Heart right ventricle (tissue), 16 donors: Measurements from ENCODE around the gene SF3B3. TPM values are rescaled to one million over a fixed set of nuclear protein-coding genes. Genes with fewer than 3 reads are reported as not detected.
A peak's percentile ranks its signal among the peaks of the same experiment; 100 is the strongest.

ENCODE experiments used
- ATAC-seq, 8 donors: fragments of 200-7000 bp; cut with Tn5 transposase; one replicate each; pipeline ENCODE4 v1.9.1; 2020; ENCODE audit warnings: mild to moderate bottlenecking in 8 of 8, moderate library complexity in 8 of 8, moderate number of reproducible peaks in 1 of 8
- DNase-seq, 2 donors: peaks; one replicate each; pipeline ENCODE4 v3.0.0-alpha.2; 2020
- H3K27ac ChIP-seq, 10 donors: fragments of 200-600 bp; sonication (generic) in 2 of 10; one replicate each; pipeline versions ENCODE4 v1.5.0 to v1.8.0; 2020 to 2022; ENCODE audit warnings: mild to moderate bottlenecking in 3 of 10
- H3K27me3 ChIP-seq, 7 donors: fragments of 200-600 bp; one replicate each; pipeline ENCODE4 v1.8.0; 2021 to 2022; ENCODE audit warnings: mild to moderate bottlenecking in 2 of 7
- H3K36me3 ChIP-seq, 9 donors: fragments of 200-600 bp; sonication (generic) in 1 of 9; one replicate each; pipeline versions ENCODE4 v1.5.0 to v1.8.0; 2020 to 2022; ENCODE audit warnings: mild to moderate bottlenecking in 2 of 9
- H3K4me1 ChIP-seq, 9 donors: fragments of 200-600 bp; sonication (generic) in 1 of 9; one replicate each; pipeline versions ENCODE4 v1.5.0 to v1.8.0; 2020 to 2022; ENCODE audit warnings: mild to moderate bottlenecking in 4 of 9
- H3K4me3 ChIP-seq, 10 donors: fragments of 200-600 bp; sonication (generic) in 2 of 10; one replicate each; pipeline versions ENCODE4 v1.5.0 to v1.8.0; 2020 to 2022; ENCODE audit warnings: mild to moderate bottlenecking in 7 of 10, moderate library complexity in 2 of 10
- H3K9me3 ChIP-seq, 11 donors: fragments of 200-600 bp in 10 of 11; sonication (generic) in 2 of 11; one replicate each; pipeline versions ENCODE4 v1.5.0 to v1.8.0; 2013 to 2022; ENCODE audit warnings: mild to moderate bottlenecking in 2 of 11, control low read depth in 1 of 11, moderate library complexity in 1 of 11
- WGBS, 2 donors: extraction: QIAGEN DNeasy Blood & Tissue Kit; methylation state at CpG; one replicate each; pipeline ENCODE4 v1.1.7; 2013; ENCODE audit warnings: inconsistent platforms in 1 of 2; 5-methylcytosine and 5-hydroxymethylcytosine counted together
- intact Hi-C, 10 donors: fragments of 100-400 bp; cut with DNase I; formaldehyde crosslinking; loops; one replicate each; pipeline versions ENCODE4 v1.11.1 to v1.14.2; 2022
- polyA plus RNA-seq, 2 donors: library from polyadenylated mRNA; stranded (reverse); fragments of 200-250 nt; gene quantifications; one replicate each; pipeline ENCODE4 v1.2.3, GENCODE V29; 2013
- total RNA-seq, 10 donors: library from RNA; stranded (reverse); fragmentation: NEBNext Ultra II Directional in 3 of 10; extraction: Animal tissue kit (Norgen Biotek cat#: 25700) in 3 of 10; gene quantifications; one replicate each; pipeline versions ENCODE4 v1.2.1 to v1.2.4, GENCODE V29; 2021 to 2023
- TF ChIP-seq, protein P1 (sequence below), 9 donors: fragments of 200-600 bp; sonication (generic) in 2 of 9; IDR thresholded peaks; one replicate each; pipeline versions ENCODE4 v1.5.0 to v1.8.0; 2021 to 2022; ENCODE audit warnings: antibody characterized with exemption in 9 of 9, mild to moderate bottlenecking in 5 of 9, moderate library complexity in 1 of 9
- donor health status: Arrhythmogenic right ventricular cardiomyopathy.
- donor health status: ischemic (EF 13 %, LVEDD 7.1; RV severe dilation, severe dysfunction).
- donor health status: healthy with polysubstance abuse.
- donor health status: DM: no; HTN: yes; CAD: no.
- donor health status: DM: no; HTN: no; CAD: no.
- donor health status: ischemic (EF 25% LVEDD 6.9; RV normal size, moderate dysfunction).
- donor health status: ischemic (EF 25% LVEDD 5.7; RV mildly dilated, moderate dysfunction).
- donor health status: healthy.
- donor health status: DM: yes; HTN: yes; CAD: no.
- donor health status: Ischemic cardiomyopathy.
- donor health status: ischemic (EF 35%, LVEDD 5.7; RV mildly dilated, moderate dysfunction).
- donor health status: nonischemic (EF 11% LVEDD 7.7; RV severe dilation, severe dysfunction).
- donor health status: DM: yes; HTN: yes; CAD: no.
- donor health status: PGD.
- donor health status: ischemic (EF 29% LVEDD 5.4; RV normal size, mild dysfunction).
- donor health status: nonischemic (EF 23%, LVEDD 6.1; RV moderate dilation, normal function).

Gene SF3B3
- total and polyA plus RNA-seq, 12 donors = 45.4 to 188 (median 159) TPM

GRCh38 chr16:70553645-70554044 lies 30.0 kb downstream of the SF3B3 start:
- Histone ChIP-seq H3K36me3 (peaks cover 0 to 100% (median 72%) of the 10 kb centered on the region in 9 donors), H3K4me1 (peaks cover 0 to 36% (median 6%) of the 10 kb centered on the region in 9 donors), H3K27me3 (no peaks in the 10 kb centered on the region), H3K9me3 (no peaks in the 10 kb centered on the region), H3K4me3 (no peak overlapping the region), H3K27ac (peak overlapping the region in 4 of 10 donors; percentile 30 to 43 (median 38))
- intact Hi-C loops = no loop called here
- TF ChIP-seq, protein P1, sequence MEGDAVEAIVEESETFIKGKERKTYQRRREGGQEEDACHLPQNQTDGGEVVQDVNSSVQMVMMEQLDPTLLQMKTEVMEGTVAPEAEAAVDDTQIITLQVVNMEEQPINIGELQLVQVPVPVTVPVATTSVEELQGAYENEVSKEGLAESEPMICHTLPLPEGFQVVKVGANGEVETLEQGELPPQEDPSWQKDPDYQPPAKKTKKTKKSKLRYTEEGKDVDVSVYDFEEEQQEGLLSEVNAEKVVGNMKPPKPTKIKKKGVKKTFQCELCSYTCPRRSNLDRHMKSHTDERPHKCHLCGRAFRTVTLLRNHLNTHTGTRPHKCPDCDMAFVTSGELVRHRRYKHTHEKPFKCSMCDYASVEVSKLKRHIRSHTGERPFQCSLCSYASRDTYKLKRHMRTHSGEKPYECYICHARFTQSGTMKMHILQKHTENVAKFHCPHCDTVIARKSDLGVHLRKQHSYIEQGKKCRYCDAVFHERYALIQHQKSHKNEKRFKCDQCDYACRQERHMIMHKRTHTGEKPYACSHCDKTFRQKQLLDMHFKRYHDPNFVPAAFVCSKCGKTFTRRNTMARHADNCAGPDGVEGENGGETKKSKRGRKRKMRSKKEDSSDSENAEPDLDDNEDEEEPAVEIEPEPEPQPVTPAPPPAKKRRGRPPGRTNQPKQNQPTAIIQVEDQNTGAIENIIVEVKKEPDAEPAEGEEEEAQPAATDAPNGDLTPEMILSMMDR (IDR thresholded peaks at IDR 0.05) = no peak
- ATAC-seq (peak in 4 of 8 donors; percentile 34 to 53 (median 44)), DNase-seq (no peak)

- Histone ChIP-seq H3K36me3 (peaks cover 6 to 100% (median 80%) of the 10 kb centered on the region in 9 donors), H3K4me3 (no peak overlapping the region), H3K9me3 (no peaks in the 10 kb centered on the region), H3K4me1 (peaks cover 0 to 22% (median 6%) of the 10 kb centered on the region in 9 donors), H3K27ac (peak overlapping the region in 1 of 10 donors; percentile 23), H3K27me3 (no peaks in the 10 kb centered on the region)
- WGBS, 2 donors = 50 to 56% methylated on average over 3 of the region's 3 CpGs
- ATAC-seq (peak in 3 of 8 donors; percentile 38 to 65 (median 51)), DNase-seq (no peak)
- intact Hi-C loops = no loop called here
- TF ChIP-seq, protein P1 (IDR thresholded peaks at IDR 0.05) = no peak
These were observed 32.4 kb downstream of the SF3B3 start for GRCh38 chr16:70556063-70556462.

DNA sequence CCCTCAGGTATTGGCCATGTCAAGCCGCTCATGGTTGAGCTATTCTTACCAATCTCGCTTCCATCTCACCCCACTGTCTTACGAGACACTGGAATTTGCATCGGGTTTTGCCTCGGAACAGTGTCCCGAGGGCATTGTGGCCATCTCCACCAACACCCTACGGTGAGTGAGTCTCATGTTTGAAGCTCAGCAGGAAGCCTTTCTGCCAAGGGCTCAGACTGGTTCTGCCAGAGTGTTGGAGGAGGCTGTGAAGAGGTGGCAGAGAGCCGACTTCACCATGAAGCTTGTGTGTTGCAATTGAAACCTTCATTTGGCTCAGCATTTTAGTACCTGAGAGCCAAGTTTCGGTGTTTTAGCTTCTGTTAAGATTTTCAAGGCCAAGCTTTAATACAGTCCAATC lies 38.0 kb downstream of the SF3B3 start:
- H3K36me3 ChIP-seq = peaks cover 16 to 100% (median 97%) of the 10 kb centered on the region in 9 donors
- ATAC-seq = no peak

DNA sequence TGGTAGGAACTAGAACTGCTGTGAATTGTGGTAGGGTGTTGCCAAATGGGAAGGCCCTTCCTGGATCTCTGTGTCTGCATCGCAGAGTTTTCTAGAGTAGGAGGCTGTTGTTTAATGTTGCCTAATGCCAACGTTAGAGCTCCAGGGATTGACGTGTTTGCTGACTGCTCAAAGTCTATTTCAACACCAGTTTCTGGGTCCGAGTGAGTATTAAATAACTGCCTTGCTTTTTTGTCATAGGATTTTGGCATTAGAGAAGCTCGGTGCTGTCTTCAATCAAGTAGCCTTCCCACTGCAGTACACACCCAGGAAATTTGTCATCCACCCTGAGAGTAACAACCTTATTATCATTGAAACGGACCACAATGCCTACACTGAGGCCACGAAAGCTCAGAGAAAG lies 40.0 kb downstream of the SF3B3 start:
- H3K4me1 ChIP-seq = peaks cover 0 to 3% (median 0%) of the 10 kb centered on the region in 9 donors
- H3K4me3 ChIP-seq = no peak overlapping the region
- H3K9me3 ChIP-seq = no peaks in the 10 kb centered on the region
- DNase-seq (no peak), ATAC-seq (no peak)
- 75 to 78% methylated on average over 7 of the region's 7 CpGs for WGBS, 2 donors
- no peak overlapping the region for H3K27ac ChIP-seq
- H3K36me3 ChIP-seq = peaks cover 14 to 100% (median 91%) of the 10 kb centered on the region in 9 donors
- intact Hi-C loops = loop anchor here in 2 of 10 donors (10.0 kb wide), 2 partner anchors 91 to 199 kb away; no protein-coding TSS in a partner anchor
- no peaks in the 10 kb centered on the region for H3K27me3 ChIP-seq
- TF ChIP-seq, protein P1 (IDR thresholded peaks at IDR 0.05) = no peak

More for the DNA sequence above, 38.0 kb downstream of the SF3B3 start:
- peaks cover 0 to 3% (median 0%) of the 10 kb centered on the region in 9 donors for H3K4me1 ChIP-seq
- 91 to 94% methylated on average over 9 of the region's 9 CpGs for WGBS, 2 donors
- TF ChIP-seq, protein P1 (IDR thresholded peaks at IDR 0.05) = no peak
- no peaks in the 10 kb centered on the region for H3K9me3 ChIP-seq
- H3K4me3 ChIP-seq = no peak overlapping the region
- H3K27me3 ChIP-seq = no peaks in the 10 kb centered on the region
- H3K27ac ChIP-seq = no peak overlapping the region
- intact Hi-C loops = loop anchor here in 2 of 10 donors (10.0 kb wide), 2 partner anchors 93 to 197 kb away; no protein-coding TSS in a partner anchor
- no peak for DNase-seq
